Thyroid gland (tissue), 4 donors: Measurements from ENCODE around the gene SCYGR2. TPM values are rescaled to one million over a fixed set of nuclear protein-coding genes. Genes with fewer than 3 reads are reported as not detected.

Experiments
- DNase-seq, 2 donors: peaks; one replicate each; pipeline ENCODE4 v3.0.0-alpha.2; 2019
- H3K27ac ChIP-seq, 3 donors: fragments of 200-600 bp; sonication (generic); 1 replicate in 2 of 3; 2 replicates in 1 of 3; pipeline ENCODE4 v1.5.1; 2016 to 2019; ENCODE audit warnings: mild to moderate bottlenecking in 1 of 3, moderate library complexity in 1 of 3
- H3K27me3 ChIP-seq: fragments of 200-600 bp; sonication (generic); one replicate; pipeline ENCODE4 v1.5.1; 2019
- H3K36me3 ChIP-seq, 2 donors: fragments of 200-600 bp; sonication (generic); one replicate each; pipeline ENCODE4 v1.5.1; 2016 to 2019
- H3K4me1 ChIP-seq, 2 donors: fragments of 200-600 bp; sonication (generic); one replicate each; pipeline ENCODE4 v1.5.1; 2017 to 2019
- H3K4me3 ChIP-seq, 3 donors: fragments of 200-600 bp; sonication (generic); replicated peaks in 1 of 3; 1 replicate in 2 of 3; 2 replicates in 1 of 3; pipeline ENCODE4 v1.5.1; 2016; ENCODE audit warnings: mild to moderate bottlenecking in 1 of 3
- H3K9me3 ChIP-seq: fragments of 200-600 bp; sonication (generic); one replicate; pipeline ENCODE4 v1.5.1; 2017
- CTCF ChIP-seq, 6 experiments: fragments of 200-600 bp in 3 of 6; fragments of 450-650 bp in 3 of 6; sonication (generic) in 3 of 6; IDR thresholded peaks; one replicate each; pipeline ENCODE4 v1.5.1; 2016 to 2019; ENCODE audit warnings: antibody characterized with exemption in 6 of 6, mild to moderate bottlenecking in 2 of 6, inconsistent platforms in 1 of 6, moderate library complexity in 1 of 6
- POLR2A ChIP-seq, 2 donors: fragments of 450-650 bp; IDR thresholded peaks; one replicate each; pipeline ENCODE4 v1.6.1; 2017; ENCODE audit warnings: antibody characterized with exemption in 2 of 2, mild to moderate bottlenecking in 2 of 2, moderate library complexity in 1 of 2
- WGBS, 2 donors: methylation state at CpG; one replicate each; pipeline ENCODE4 v1.1.5; 2017; 5-methylcytosine and 5-hydroxymethylcytosine counted together
- intact Hi-C: fragments of 100-400 bp; cut with DNase I; formaldehyde crosslinking; loops from one replicate; pipeline ENCODE4 v1.15.1; 2023
- total RNA-seq, 4 donors: library from RNA; depleted of rRNA; stranded (reverse); fragments of >200 nt; gene quantifications; one replicate each; pipeline ENCODE4 v1.2.3, GENCODE V29; 2016

SCYGR2 gene
- total RNA-seq, 4 donors from 2014 or later = not detected

DNA sequence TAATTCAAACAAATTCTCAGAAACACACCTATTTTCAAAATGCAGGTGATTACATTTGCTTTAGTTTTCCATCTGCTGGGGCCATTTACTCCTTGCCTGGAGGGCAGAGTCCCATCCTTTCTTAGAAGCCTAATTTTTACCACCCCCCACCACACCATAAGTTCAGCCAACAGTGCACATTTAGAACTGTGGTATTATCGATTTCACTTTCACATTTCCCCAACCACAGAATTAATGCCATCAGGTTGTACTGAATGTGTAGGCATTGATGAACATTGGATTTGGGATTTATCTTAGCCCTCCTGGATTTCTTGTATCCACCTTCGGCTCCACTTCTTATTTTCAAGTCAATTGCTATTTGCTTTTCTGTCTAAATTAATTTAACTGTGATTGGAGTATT is 11.4 kb downstream of the SCYGR2 start:
- DNase-seq = no peak
- Histone ChIP-seq H3K27me3 (no peaks in the 10 kb centered on the region), H3K9me3 (no peaks in the 10 kb centered on the region), H3K4me3 (no peak overlapping the region), H3K4me1 (no peaks in the 10 kb centered on the region), H3K27ac (no peak overlapping the region), H3K36me3 (no peaks in the 10 kb centered on the region)
- intact Hi-C loops = no loop called here
- TF ChIP-seq POLR2A (IDR thresholded peaks at IDR 0.05) (no peak), CTCF (IDR thresholded peaks at IDR 0.05) (no peak)
- 85 to 92% methylated on average over 2 of the region's 2 CpGs for WGBS, 2 donors

GRCh38 chr2:227612546-227613271 is 14.0 kb downstream of the SCYGR2 start:
- Histone ChIP-seq H3K4me3 (no peak overlapping the region), H3K27ac (no peak overlapping the region), H3K9me3 (no peaks in the 10 kb centered on the region), H3K36me3 (no peaks in the 10 kb centered on the region), H3K27me3 (no peaks in the 10 kb centered on the region), H3K4me1 (no peaks in the 10 kb centered on the region)
- WGBS, 2 donors = 80 to 84% methylated on average over 11 of the region's 11 CpGs
- DNase-seq = no peak
- TF ChIP-seq POLR2A (IDR thresholded peaks at IDR 0.05) (no peak), CTCF (IDR thresholded peaks at IDR 0.05) (no peak)
- intact Hi-C loops = no loop called here

DNA sequence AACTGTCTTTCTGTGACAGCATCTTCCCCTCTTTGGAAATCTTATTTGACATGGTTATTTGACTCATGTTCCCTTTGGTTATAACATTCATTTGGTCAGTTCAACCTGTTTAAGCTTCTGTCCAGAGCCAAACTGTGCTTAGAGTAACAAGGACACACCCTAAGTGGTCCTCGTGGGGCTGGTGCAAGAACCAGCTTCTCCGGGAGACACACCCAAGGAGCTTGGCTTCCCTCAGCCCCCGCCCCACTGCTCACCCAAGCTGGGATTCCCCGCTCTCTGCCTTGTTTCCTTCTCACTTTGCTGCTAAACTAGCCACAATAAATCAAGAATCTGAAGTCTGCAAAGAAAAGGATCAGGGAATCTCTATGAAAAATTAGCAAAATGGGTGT is 14.6 kb downstream of the SCYGR2 start:
- 67 to 71% methylated on average over 4 of the region's 4 CpGs for WGBS, 2 donors
- Histone ChIP-seq H3K27ac (no peak overlapping the region), H3K4me1 (no peaks in the 10 kb centered on the region), H3K4me3 (no peak overlapping the region), H3K27me3 (no peaks in the 10 kb centered on the region), H3K36me3 (no peaks in the 10 kb centered on the region), H3K9me3 (no peaks in the 10 kb centered on the region)
- intact Hi-C loops = no loop called here
- DNase-seq = no peak
- TF ChIP-seq CTCF (IDR thresholded peaks at IDR 0.05) = no peak
- TF ChIP-seq POLR2A (IDR thresholded peaks at IDR 0.05) = no peak

DNA sequence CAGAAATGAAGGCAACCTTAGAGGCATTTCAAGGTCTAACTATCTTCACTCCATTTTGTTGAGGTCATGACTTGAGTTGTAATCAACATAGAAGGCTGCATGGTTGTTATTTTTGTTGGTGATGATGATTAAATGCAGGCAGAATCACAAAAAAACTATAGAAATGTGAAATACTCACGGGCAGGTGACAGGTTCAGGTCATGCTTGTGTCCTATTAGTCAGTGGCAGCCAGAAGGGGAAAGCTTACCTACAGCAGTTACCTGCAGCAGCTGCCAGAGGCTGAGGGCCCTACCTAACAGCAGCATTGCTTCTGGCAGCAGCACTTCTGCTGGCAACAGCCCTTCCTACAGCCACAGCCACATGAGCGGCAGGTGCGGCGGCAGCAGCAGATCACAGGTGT is 15.6 kb downstream of the SCYGR2 start:
- no peak for TF ChIP-seq CTCF (IDR thresholded peaks at IDR 0.05)
- TF ChIP-seq POLR2A (IDR thresholded peaks at IDR 0.05) = no peak
- WGBS, 2 donors = 88 to 90% methylated on average over 1 to 2 of the region's 4 CpGs

GRCh38 chr2:227614740-227615139 is 16.0 kb downstream of the SCYGR2 start, which contains the start of gene SCYGR3:
Gene SCYGR3, minus strand, starts transcription at chr2:227614840. Its CDS starts 0 bp downstream, at chr2:227614840.
- intact Hi-C loops = no loop called here

More for the DNA sequence above, 15.6 kb downstream of the SCYGR2 start:
- intact Hi-C loops = no loop called here
- H3K4me1 ChIP-seq = no peaks in the 10 kb centered on the region
- DNase-seq = no peak
- no peaks in the 10 kb centered on the region for H3K36me3 ChIP-seq
- no peaks in the 10 kb centered on the region for H3K27me3 ChIP-seq
- H3K4me3 ChIP-seq = no peak overlapping the region
- H3K9me3 ChIP-seq = no peaks in the 10 kb centered on the region
- no peak overlapping the region for H3K27ac ChIP-seq

More at GRCh38 chr2:227614740-227615139, 16.0 kb downstream of the SCYGR2 start, which contains the start of gene SCYGR3:
- H3K27ac ChIP-seq = no peak within 1 kb of the TSS
- TF ChIP-seq POLR2A (IDR thresholded peaks at IDR 0.05) = no peak
- TF ChIP-seq CTCF (IDR thresholded peaks at IDR 0.05) = no peak
- H3K27me3 ChIP-seq = no peaks in the 10 kb centered on the region
- WGBS, 2 donors = 90 to 96% methylated on average over 1 to 3 of the region's 4 CpGs
- no peaks in the 10 kb centered on the region for H3K4me1 ChIP-seq
- no peaks in the 10 kb centered on the region for H3K36me3 ChIP-seq
- no peaks in the 10 kb centered on the region for H3K9me3 ChIP-seq
- no peak for DNase-seq
- H3K4me3 ChIP-seq = no peak within 1 kb of the TSS
